NCI-H2227 (cell line): ENCODE results near the gene CCND2.

ENCODE experiments used
- DNase-seq: peaks from one replicate; lab custom pipeline; 2025; ENCODE audit not compliant: unreplicated experiment; lab: John Stamatoyannopoulos, UW

Gene CCND2

DNA sequence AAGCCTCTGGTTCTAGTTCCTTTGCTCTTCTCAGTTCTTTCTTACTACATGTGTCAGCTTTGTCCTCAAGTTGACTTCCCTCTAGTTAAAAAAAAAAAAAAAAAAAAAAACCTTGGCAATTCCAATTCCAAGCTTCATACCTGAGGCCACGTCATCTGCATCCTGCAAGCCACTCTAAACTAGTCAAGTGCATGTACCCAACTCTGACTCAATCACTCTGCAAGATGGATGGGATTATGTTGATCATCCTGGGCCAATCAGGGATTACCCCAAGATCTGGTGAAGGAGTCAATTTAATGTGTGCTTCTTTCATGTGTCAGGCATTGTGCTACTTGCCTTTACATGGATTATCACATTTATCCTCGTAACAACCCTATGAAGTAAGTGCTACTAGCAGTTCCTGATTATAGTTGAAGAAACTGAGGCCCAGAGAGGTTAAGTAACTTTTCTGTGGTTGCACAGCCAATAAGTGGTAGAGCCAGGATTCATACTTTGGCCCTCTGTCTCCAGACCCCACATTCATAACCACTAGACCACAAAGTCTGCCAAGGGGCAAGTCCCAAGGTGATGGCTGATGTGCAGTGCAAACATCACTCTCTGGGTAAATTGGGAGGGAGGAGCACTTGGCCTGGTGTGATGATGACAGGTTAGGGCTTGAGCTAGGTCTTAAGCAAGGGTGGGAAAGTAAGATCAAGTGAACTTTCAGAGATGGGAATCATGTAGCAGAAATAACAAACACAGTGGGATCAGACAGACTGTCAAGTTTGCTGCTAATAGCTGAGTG lies 17.3 kb upstream of the CCND2 start:
- DNase-seq = no peak

DNA sequence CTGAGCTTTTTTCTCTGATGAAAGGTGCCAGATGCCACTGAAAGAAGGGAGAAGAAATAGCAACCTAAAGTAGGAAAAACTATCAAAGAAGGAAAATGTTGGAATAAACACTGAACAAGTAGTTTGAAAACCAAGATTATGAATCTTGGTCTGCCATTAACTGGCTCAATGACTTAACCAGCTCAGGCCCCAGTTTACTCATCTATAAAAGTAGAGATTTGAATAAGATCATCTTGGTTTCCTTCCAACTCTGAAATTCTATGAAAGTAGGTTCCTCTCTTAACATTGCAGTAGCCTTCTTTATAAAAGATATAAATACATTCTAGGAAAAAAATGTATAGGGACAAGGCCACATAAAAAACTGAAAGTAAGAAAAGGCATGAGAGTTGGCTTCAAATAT lies 16.1 kb upstream of the CCND2 start:
- DNase-seq = no peak

DNA sequence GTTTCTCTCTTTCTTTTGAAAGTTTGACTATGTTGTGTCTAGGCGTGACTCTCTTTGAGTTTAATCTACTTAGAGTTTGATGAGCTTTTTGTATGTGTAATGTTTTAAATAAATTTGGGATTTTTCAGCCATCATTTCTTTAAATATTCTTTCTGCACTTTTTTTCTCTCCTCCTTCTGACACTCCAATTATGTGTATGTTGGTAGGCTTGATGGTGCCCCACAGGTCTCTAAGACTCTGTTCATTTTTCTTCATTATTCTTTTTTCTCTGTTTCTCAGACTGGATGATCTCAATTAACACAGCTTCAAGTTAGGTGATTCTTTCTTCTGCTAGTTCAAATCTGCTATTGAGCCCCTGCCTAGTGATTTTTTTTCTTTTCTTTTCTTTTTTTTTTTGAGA lies 14.5 kb upstream of the CCND2 start:
- DNase-seq = no peak

DNA sequence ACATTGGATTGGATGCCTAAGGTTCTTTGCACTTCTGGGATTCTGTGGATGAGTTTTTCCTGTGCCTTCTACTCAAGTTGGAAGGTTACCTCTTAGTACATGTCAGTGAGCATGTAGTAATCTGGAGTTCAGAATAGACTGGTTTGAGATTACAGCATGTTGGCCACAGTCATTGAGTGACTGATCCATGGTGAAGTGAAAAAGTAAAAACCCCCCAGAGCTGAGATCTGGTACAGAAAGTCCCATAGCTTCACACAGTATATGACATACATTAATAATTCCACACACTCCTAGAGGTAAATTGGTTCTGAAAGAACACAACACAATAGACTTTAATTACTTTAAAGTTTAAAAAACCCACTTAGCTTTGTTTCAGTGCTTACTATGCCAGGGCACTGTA lies 11.9 kb upstream of the CCND2 start:
- DNase-seq = no peak

DNA sequence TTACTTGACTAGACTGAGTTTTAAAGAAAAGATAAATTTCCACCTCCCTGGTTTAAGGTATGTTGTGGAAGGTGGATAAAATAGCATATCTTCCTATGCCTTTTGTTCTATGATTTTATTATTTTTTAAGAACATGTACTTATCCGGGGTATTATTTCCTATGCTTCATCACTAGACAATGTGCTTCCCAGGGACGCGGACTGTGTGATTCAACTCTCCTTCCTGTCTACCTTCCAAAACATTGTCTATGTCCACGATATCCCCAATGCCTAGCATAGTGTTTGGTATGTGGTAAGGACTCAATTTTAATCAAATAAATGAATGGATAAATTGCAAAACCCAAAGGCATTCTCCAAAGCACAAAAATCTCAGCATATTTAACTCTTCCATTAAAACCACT lies 8.3 kb upstream of the CCND2 start:
- DNase-seq = no peak

DNA sequence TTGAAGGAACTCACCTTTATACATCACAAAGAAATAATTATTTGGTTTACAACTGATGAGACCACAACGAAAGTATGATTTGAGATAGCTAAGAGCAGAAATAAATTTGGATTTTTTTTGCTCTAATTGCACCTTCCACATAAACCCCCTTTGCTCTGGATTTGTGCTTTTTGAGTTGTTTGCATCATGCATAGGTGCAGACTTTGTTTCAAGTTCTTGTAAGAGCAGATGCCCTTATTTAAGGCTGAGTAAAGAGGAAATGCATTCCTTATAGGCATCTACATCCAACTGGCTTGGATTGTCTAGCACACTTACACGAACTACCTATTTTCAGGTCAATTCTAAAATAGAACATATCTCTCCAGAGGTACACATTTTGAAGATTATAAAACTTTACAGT lies 6.6 kb upstream of the CCND2 start:
- no peak for DNase-seq

DNA sequence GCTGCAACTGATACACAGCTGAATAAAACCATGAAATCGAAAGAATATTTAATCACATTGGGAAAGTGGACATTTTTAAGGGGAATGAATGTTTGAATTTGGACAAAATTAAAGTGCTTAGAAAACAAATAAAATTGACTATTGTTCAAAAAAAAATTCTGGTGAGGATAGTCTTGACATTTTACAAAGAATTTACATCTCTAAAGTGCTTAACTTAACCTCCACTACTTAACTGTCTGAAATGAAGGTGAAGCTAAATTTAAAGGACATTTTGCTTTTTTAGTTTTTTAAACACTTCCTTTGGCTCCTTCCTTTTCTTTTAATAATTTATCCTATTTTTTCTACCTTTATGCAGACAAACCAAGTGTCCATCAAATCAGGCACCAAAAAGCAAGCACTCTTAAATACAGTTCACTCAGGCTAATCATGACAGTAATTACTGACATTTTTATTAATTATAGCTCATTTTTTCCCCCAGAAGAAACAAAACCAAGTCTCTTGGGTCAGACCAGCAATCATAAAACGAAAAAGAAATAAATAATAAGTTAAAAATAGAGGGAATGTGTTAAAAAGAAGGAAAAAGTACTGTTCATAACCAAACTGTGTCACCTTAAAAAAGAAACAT lies 5.7 kb upstream of the CCND2 start:
- no peak for DNase-seq

DNA sequence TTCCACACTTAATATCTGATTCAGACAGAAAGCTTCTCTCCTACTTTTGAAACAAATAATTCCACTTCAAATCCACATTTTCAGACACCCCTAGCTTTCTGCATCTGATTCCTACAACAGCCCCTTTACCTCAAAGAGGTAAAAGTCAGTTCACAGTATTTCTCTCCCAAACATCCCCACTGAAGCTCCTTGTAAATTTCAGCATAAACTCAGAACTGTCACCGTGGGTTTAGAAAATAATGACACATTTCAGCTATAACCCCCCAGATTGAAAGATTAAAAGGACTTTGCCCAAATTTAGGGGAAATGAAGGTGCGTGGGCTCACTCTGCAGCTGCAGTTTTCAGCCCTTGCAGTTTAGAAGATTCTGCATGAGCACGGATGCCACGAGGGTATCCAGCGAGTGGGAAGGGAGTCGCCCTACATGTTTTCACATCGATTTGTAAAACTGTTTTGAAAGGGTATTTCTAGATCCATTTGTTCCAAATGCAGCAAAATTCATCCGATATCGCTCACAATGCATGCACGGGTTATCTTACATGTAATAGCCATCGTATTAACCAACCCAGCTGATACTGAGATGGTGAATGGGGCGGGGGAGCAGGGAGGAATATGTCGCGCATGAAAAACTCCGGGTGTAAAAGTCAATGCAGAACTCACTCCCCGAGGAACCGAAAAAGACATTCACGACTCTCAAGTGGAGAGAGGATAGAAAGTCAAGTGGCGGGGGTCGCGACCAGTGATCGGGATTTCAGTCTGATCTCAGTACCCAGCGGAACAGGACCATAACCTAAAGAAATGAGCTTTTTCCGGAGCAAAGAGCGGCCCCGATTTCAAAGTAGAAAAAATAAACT lies 5.0 kb upstream of the CCND2 start:
- DNase-seq = no peak

DNA sequence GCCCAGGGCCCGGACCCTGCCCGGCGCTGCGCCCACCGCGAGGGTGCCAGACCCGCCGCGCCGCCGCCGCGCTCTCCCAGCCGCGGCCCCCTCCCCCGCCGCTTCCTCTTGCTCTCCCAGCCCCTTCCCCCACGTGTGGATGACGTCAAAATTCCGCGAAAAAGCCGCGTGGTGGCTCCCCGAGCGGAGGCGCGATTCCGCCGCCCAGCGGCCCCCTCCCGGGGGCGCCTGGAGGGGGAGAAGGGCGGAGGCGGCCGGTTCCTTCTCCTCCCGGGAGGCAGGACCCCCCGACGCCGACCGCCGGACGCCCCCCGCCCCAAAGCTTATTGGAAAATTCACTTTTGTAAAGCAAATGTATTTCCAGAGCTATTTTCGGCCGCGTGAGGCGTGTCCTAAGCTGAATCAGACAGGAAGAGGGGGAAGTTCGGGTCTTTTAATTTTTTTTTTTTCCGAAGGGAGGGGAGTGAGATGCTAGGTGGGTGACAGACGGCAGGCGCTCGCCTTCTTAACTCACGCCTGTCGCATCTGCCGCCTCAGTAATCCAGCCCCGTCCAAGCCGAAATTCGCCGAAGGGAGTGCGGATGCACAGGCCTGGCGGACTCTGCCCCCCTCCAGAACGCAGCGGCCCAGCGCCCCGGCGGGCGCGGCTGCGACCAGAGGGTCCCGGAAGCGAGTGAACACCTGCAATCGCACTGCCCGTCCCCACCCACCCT lies 4.1 kb upstream of the CCND2 start:
- peak; percentile 50 for DNase-seq

DNA sequence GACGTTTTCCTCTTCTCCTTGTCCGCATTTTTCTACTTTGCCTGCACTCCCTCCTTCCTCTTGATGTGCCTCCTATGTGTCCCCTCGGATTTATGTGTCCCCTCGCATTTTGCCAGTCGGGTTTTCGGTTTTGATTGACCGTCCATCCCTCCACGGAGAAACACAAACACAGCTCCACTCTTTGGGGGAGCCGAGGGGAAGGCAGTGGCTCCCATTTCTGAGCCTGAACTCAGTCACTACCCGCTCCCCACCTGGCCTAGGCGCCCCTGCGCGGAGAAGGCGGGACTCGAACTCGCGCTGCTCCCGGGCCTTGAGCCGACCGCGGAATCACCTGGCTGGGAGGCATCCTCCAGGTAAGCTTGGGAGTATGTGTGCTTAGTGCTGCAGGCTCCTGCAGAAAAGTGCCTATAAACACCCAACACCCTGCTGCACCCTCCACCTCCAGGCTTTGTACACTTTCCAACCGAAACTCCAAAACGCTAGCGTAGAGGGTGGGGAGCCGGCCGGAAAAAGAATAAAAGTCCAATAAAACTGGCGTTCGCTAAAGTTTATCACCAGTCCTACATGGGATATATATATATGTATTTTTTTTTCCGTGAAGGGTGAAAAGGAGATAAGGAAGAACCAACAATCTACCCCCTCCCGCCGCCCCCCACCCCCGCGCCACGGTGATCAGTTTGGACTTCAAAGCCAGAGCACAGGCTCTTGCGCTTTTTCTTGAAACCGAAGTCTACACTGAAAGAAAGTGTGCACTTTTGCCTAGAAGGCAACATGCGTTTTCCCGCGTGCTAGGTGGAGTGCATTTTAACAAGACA lies 3.3 kb upstream of the CCND2 start:
- DNase-seq = no peak

DNA sequence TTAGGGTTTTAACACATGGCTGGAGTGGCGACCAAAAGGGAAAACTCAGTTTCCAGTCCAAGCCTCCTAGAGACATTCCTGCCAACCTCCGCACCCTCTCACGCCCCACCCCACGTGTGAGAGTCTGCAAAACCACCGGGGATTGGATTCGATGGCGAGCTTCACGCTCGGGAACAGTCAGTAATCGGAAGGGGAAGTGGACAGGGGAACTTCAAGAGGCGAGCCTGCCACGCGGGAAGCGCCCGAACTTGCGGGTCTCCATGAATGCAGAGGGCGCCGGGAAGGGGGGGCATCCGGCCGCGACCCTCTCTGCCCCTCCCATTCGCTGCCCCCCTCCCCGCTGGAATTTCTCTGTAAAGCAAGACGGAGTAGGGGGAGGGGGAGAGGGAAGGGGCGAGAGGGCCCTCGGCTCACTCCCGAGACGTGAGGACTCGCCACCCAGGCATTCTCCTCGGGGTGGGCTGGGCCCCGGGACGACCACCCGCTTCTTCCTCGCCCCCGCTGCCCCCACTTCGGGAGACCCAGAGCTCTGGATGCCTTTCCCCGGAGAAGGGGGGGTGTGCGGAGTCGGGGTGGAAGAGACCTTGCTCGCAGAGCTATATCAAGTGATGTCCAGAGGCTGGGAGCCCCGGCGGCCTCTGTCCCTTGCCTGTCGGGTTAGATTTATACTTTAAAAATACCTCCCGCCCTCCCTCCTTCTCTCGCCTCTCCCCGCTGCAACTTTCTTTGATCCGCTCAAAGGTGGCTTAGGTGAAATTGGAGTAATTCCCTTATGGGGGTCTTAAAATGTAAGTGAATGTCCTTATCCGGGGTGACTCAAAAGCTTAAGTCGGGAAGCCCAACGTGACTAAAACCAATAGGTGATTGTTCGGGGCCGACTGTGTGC lies 2.5 kb upstream of the CCND2 start:
- no peak for DNase-seq

DNA sequence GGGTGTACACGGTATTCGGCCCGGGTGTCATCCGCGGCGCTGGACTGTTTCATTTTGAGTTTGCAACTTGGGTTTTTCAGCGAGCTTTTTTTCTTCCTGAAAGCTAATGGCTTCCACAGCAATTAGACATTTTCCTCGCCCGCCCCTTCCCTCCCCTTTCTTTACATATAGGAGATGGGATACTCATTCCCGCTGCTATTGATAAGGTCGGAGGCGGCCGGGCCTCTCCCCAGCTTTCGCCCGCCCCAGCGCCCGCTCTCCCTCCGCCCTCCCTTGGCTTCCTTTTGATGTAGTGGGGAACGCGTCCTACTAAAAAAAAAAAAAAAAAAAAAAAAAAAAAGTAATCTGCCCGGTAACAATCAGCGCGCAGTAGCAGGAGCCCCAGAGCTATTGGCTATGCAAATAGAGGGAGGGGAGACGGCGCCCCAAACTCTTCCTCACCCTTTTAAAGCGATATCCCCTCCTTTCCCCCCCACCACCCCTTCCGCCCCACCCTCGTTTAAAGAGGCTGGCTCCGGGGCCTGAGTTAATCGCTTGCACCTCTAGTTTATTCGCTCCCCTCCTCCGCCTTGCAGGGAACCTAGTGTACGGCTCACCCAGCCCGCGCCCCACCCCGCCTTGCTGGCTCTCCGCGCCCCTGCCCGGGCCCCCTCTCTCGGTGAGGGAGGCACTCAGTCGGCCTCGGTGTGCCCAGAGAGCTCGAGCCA lies 1.7 kb upstream of the CCND2 start:
- peak; percentile 7 for DNase-seq

DNA sequence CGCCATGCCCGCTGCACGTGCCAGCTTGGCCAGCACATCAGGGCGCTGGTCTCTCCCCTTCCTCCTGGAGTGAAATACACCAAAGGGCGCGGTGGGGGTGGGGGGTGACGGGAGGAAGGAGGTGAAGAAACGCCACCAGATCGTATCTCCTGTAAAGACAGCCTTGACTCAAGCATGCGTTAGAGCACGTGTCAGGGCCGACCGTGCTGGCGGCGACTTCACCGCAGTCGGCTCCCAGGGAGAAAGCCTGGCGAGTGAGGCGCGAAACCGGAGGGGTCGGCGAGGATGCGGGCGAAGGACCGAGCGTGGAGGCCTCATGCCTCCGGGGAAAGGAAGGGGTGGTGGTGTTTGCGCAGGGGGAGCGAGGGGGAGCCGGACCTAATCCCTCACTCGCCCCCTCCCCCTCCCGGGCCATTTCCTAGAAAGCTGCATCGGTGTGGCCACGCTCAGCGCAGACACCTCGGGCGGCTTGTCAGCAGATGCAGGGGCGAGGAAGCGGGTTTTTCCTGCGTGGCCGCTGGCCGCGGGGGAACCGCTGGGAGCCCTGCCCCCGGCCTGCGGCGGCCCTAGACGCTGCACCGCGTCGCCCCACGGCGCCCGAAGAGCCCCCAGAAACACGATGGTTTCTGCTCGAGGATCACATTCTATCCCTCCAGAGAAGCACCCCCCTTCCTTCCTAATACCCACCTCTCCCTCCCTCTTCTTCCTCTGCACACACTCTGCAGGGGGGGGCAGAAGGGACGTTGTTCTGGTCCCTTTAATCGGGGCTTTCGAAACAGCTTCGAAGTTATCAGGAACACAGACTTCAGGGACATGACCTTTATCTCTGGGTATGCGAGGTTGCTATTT lies 914 bp upstream of the CCND2 start:
- DNase-seq = no peak

DNA sequence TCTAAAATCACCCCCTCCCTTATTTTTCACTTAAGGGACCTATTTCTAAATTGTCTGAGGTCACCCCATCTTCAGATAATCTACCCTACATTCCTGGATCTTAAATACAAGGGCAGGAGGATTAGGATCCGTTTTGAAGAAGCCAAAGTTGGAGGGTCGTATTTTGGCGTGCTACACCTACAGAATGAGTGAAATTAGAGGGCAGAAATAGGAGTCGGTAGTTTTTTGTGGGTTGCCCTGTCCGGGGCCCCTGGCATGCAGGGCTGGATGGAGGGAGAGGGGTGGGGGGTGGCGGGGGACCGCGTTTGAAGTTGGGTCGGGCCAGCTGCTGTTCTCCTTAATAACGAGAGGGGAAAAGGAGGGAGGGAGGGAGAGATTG lies 300 bp upstream of the CCND2 start:
- DNase-seq = no peak

DNA sequence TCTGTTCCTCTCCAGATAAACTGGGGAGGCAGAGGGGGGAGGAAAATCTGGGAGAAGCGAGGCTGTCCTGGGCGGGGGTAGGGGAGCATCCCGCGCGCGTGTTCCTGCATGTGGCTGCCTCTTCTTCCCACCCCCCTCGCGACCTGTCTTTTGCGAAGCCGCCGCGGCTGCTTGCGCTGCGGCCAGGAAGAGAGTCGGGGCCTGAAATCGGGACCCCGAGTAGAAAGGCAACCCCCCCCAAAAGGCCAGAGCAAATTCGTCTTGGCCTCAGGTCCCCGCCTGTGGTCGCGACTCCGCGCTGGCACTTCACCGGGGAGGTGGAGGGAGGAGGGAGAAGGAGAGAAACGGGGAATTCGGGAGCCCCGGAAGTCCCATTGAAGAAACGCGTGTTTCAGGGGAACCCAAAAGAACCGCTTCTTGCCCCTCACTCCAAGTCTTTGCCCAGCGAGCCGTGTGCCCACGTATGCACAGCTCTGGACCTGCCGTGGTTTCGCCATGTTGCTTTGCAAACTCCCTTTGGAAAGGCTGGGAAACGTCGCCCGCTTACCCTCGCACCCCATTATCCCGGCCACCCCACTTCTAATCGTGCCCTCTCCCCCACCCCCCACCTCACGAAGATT lies 944 bp downstream of the CCND2 start:
- no peak for DNase-seq

DNA sequence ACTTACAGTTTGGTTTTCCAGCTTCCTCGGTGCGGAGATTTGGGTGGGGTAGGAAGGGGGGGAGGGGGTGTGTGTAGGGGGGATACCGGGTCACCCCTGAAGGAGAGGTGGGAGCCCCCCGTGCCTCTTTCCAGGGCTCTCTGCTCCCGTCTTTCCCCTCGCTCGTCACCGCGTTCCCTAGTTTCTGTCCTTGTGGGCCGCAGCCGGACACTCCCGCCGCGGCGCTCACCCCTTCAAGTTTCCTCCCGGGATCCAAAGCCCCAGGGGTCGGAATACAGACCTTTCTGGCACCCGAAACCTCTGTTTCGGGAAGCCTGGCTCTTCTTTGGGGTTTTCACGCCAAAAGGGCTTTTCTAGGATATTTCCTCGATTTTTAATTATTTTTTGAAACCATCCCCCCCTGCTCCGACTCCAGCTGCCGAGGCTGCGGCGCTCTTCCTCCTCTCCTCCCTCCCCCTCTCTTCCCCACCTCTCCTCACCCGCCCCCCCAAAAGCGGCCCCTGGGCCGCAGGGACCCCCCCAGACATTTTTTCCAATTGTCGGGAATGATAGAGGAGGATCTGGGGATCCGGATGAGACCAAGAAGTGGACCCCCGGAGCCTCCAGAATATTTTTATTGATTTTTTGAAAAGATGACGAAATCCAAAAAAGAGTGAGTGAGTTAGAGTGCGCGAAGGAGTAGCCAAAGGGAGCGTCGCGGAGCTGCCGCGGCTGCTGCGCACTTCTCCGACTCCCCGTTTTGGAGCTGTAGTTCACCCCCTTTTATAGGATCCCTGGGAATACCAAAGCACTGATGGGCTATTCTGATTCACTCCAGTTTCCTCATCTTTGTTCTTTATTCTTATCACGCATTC lies 1.7 kb downstream of the CCND2 start:
- no peak for DNase-seq

DNA sequence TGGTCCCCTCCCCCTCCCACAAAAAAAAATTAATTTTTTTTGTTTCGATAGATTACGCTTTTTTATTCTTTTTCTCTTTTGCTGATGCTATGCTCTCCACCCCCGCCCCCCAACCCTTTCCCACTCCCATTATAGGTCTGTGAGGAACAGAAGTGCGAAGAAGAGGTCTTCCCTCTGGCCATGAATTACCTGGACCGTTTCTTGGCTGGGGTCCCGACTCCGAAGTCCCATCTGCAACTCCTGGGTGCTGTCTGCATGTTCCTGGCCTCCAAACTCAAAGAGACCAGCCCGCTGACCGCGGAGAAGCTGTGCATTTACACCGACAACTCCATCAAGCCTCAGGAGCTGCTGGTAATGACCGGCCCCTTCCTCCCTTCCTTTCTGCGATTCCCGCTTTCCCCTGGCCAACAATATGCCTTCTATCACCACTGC lies 2.3 kb downstream of the CCND2 start:
- no peak for DNase-seq
